Kidney epithelial cell (primary cell): ENCODE results near the gene UBA3. TPM values are rescaled to one million over a fixed set of nuclear protein-coding genes. Genes with fewer than 3 reads are reported as not detected.

Source experiments
- DNase-seq: peaks from one replicate; pipeline ENCODE4 v3.0.0-alpha.2; 2010; ENCODE audit warnings: low read depth
- H3K27me3 ChIP-seq: 2 replicates; pipeline ENCODE4 v1.6.0; 2011; ENCODE audit warnings: low read length; ENCODE audit not compliant: control insufficient read depth, insufficient read depth
- H3K36me3 ChIP-seq: 2 replicates; pipeline ENCODE4 v1.5.1; 2011; ENCODE audit warnings: low read length; ENCODE audit not compliant: control insufficient read depth, insufficient read depth
- H3K4me3 ChIP-seq: 2 replicates; pipeline ENCODE4 v1.5.1; 2011; ENCODE audit warnings: low read depth, mild to moderate bottlenecking, control low read depth, low read length
- total RNA-seq: library from RNA; depleted of rRNA; stranded (reverse); fragments of >200 nt; gene quantifications from 2 replicates; pipeline ENCODE4 v1.2.3, GENCODE V29; 2015
- TF ChIP-seq, protein P1 (sequence below): IDR thresholded peaks from 2 replicates; pipeline ENCODE4 v1.5.1; 2011; ENCODE audit warnings: mild to moderate bottlenecking, moderate library complexity, low read length, control low read depth, inconsistent platforms; ENCODE audit not compliant: insufficient read depth, poor library complexity, severe bottlenecking

Gene UBA3
- total RNA-seq, 1 donor from 2014 or later = 46.6 TPM

DNA sequence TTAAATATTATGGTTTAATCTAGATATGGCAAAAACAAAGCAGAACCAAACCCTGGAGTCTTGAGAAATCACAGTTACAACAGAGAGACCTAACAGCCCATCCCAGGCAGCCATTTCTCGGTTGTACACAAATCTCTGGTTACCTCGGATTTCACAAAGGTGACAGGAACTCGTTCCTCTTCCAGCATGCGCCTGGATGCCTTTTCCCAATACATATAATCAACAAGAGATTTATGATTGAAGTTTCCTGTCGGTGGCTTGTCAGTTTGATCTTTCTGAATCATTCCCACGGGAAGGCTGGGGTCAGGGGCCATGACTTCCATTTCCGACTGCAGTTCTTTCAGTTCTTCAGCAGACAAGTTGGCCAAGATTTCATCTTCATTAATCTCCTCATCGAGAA lies 41.8 kb upstream of the UBA3 start:
- no peaks in the 10 kb centered on the region for H3K27me3 ChIP-seq
- H3K36me3 ChIP-seq = no peaks in the 10 kb centered on the region
- TF ChIP-seq, protein P1, sequence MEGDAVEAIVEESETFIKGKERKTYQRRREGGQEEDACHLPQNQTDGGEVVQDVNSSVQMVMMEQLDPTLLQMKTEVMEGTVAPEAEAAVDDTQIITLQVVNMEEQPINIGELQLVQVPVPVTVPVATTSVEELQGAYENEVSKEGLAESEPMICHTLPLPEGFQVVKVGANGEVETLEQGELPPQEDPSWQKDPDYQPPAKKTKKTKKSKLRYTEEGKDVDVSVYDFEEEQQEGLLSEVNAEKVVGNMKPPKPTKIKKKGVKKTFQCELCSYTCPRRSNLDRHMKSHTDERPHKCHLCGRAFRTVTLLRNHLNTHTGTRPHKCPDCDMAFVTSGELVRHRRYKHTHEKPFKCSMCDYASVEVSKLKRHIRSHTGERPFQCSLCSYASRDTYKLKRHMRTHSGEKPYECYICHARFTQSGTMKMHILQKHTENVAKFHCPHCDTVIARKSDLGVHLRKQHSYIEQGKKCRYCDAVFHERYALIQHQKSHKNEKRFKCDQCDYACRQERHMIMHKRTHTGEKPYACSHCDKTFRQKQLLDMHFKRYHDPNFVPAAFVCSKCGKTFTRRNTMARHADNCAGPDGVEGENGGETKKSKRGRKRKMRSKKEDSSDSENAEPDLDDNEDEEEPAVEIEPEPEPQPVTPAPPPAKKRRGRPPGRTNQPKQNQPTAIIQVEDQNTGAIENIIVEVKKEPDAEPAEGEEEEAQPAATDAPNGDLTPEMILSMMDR = no peak
- no peak overlapping the region for H3K4me3 ChIP-seq
- no peak for DNase-seq

- Histone ChIP-seq H3K27me3 (no peaks in the 10 kb centered on the region), H3K4me3 (no peak overlapping the region), H3K36me3 (no peaks in the 10 kb centered on the region)
- no peak for DNase-seq
- TF ChIP-seq, protein P1 = no peak
Measured at GRCh38 chr3:69121513-69121912, 41.3 kb upstream of the UBA3 start.

DNA sequence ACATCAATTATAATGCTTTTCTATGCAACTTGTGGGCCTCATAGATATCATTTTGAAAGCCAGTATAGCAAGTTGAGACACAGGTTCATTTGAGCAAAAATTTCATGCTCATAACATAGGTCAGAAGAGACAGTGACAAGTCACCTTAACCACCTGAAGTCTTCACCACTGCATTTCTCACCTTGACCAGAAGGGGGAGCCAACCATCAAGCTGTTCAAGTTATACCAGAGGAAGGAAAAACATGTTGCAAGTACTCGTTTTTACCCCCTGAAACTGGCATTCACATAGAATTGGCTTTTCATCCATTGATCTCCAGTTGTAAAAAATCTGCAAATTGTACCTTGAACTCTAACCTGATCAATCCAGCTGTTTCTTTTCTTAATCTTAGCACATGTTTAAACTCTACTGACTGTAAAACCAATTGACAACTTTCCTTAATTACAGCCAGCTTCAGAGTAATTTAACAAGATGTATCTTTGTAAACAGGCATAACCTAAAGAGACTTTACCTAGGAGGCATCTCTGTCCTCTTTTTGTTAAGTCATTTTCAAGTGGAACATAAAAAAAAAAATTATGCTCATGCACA lies 40.8 kb upstream of the UBA3 start:
- no peak overlapping the region for H3K4me3 ChIP-seq
- H3K36me3 ChIP-seq = no peaks in the 10 kb centered on the region
- H3K27me3 ChIP-seq = no peaks in the 10 kb centered on the region
- TF ChIP-seq, protein P1 = peak; percentile 95
- DNase-seq = peak; percentile 69

- no peaks in the 10 kb centered on the region for H3K27me3 ChIP-seq
- H3K36me3 ChIP-seq = no peaks in the 10 kb centered on the region
- TF ChIP-seq, protein P1 = no peak
- no peak for DNase-seq
- no peak overlapping the region for H3K4me3 ChIP-seq
Measured at GRCh38 chr3:69119681-69120080, 39.5 kb upstream of the UBA3 start.

DNA sequence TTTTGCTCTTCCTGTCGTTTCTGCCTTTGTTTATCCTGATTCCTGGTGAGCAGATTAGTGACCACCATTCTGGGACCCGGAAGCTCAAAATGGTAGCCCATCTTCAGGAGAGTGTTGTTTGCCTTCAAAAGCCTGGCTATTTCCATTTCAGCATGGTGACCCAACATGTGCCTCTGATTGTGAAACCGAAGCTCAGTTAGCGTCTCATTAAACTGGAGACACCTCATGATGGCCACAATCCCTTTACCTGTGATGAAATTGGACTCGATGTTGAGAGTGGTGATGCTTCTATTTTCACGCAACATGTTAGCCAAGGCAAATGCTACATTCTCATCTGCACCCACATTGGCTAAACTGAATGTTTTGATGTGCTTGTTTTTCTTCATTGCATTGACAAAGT lies 39.0 kb upstream of the UBA3 start:
- no peaks in the 10 kb centered on the region for H3K27me3 ChIP-seq
- H3K36me3 ChIP-seq = no peaks in the 10 kb centered on the region
- no peak overlapping the region for H3K4me3 ChIP-seq
- DNase-seq = no peak
- TF ChIP-seq, protein P1 = no peak

- no peaks in the 10 kb centered on the region for H3K27me3 ChIP-seq
- H3K4me3 ChIP-seq = no peak overlapping the region
- H3K36me3 ChIP-seq = no peaks in the 10 kb centered on the region
- TF ChIP-seq, protein P1 = no peak
- no peak for DNase-seq
Measured at GRCh38 chr3:69118555-69118954, 38.4 kb upstream of the UBA3 start.
